HepG2 (cell line): ENCODE measurements around the gene ARL9. TPM values are rescaled to one million over a fixed set of nuclear protein-coding genes. Genes with fewer than 3 reads are reported as not detected.

ENCODE experiments used
- GRHL1 ChIP-seq: sonication (generic); formaldehyde crosslinking; conservative IDR thresholded peaks from 2 replicates; pipeline ENCODE4 v1.8.0; 2022; ENCODE audit warnings: missing genetic modification reagents
- RFXANK ChIP-seq: IDR thresholded peaks from 2 replicates; pipeline ENCODE4 v1.6.1; 2016
- ZBTB38 ChIP-seq: sonication (generic); formaldehyde crosslinking; IDR thresholded peaks from 2 replicates; pipeline ENCODE4 v1.5.1; 2020; ENCODE audit warnings: mild to moderate bottlenecking, missing genetic modification reagents
- ZNF224 ChIP-seq: sonication (generic); formaldehyde crosslinking; IDR thresholded peaks from 2 replicates; pipeline ENCODE4 v1.5.0; 2020; ENCODE audit warnings: mild to moderate bottlenecking, missing genetic modification reagents
- ZNF609 ChIP-seq: sonication (generic); formaldehyde crosslinking; IDR thresholded peaks from 2 replicates; pipeline ENCODE4 v1.4.0; 2020; ENCODE audit warnings: mild to moderate bottlenecking, missing genetic modification reagents, borderline replicate concordance
- ZNF687 ChIP-seq: sonication (generic); formaldehyde crosslinking; IDR thresholded peaks from 2 replicates; pipeline ENCODE4 v1.5.1; 2020; ENCODE audit warnings: mild to moderate bottlenecking, missing genetic modification reagents, moderate library complexity
- ZNF772 ChIP-seq: sonication (generic); formaldehyde crosslinking; IDR thresholded peaks from 2 replicates; pipeline ENCODE4 v1.5.0; 2020; ENCODE audit warnings: mild to moderate bottlenecking, missing genetic modification reagents
- ZNF883 ChIP-seq: sonication (generic); formaldehyde crosslinking; IDR thresholded peaks from 2 replicates; pipeline ENCODE4 v1.5.1; 2020; ENCODE audit warnings: mild to moderate bottlenecking, missing genetic modification reagents; ENCODE audit errors: not compliant biosample characterization
- polyA plus RNA-seq, 8 experiments: library from polyadenylated mRNA; depleted of rRNA in 3 of 8; stranded (reverse) in 7 of 8; unstranded in 1 of 8; fragments of >200 nt; fragmentation: Illumina TruSeq in 4 of 8; extraction: Trizol in 4 of 8; gene quantifications; 2 replicates each; pipeline versions ENCODE4 v1.2.1 to v1.2.3, GENCODE V29; 2011 to 2016; ENCODE audit warnings: low read depth in 4 of 8, missing spikeins in 1 of 8, mixed read lengths in 1 of 8; ENCODE audit not compliant: insufficient read depth in 1 of 8
- total RNA-seq, 5 experiments: library from RNA; depleted of rRNA; stranded (reverse); fragments of >200 nt; fragmentation: Illumina TruSeq; extraction: Trizol; gene quantifications; 2 replicates each; pipeline ENCODE4 v1.2.3, GENCODE V29; 2016; ENCODE audit warnings: low read depth in 1 of 5
- TF ChIP-seq, protein P1 (sequence below): sonication (generic); formaldehyde crosslinking; IDR thresholded peaks from one replicate; pipeline ENCODE4 v1.5.1; 2020; ENCODE audit warnings: mild to moderate bottlenecking, missing genetic modification reagents; ENCODE audit errors: not compliant biosample characterization

Gene ARL9
- total and polyA plus RNA-seq, 2 of the 13 experiments (the other 11 are each of a cell fraction or from before 2014, with no cell fraction given) = not detected

DNA sequence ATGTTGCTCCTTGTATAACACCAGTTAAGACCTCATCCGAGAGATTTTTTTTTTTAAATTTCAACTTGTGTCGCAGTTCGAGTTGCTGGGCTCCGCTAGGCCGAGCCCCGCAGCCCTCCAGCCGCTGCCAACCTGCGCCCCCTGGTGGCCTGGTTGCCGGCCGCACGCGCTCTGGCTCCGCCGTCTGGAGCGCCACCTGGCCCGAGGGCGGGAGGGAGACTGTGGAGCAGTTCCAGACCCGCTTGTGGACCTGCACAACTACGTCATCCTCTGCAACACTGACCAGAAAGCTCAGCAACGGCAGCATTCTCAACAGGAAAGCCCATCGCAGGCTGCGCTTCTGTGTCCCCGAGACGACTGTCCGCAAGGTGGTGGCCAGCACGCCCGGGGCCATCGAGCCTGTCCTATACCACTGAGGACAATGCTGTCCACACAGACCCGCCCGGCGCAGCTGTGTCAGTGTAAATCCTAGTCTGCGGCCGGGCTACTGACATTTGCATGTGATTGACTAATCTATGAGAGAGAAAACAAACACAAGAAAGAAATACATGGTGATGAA is 39.1 kb downstream of the ARL9 start (continued):
- TF ChIP-seq ZNF687 (CRISPR knock-in tag) (peak; percentile 88), RFXANK (CRISPR knock-in tag) (0 out of 2 replicates have a peak, but pooled peaks have one; percentile 35), GRHL1 (CRISPR knock-in tag) (no peak), ZNF609 (no peak), ZNF772 (CRISPR knock-in tag) (0 out of 2 replicates have a peak, but pooled peaks have one; percentile 37), ZNF883 (no peak), ZNF224 (CRISPR knock-in tag) (no peak), ZBTB38 (CRISPR knock-in tag) (peak; percentile 68; the same call in 1 of the 2 replicates)
- TF ChIP-seq, protein P1, sequence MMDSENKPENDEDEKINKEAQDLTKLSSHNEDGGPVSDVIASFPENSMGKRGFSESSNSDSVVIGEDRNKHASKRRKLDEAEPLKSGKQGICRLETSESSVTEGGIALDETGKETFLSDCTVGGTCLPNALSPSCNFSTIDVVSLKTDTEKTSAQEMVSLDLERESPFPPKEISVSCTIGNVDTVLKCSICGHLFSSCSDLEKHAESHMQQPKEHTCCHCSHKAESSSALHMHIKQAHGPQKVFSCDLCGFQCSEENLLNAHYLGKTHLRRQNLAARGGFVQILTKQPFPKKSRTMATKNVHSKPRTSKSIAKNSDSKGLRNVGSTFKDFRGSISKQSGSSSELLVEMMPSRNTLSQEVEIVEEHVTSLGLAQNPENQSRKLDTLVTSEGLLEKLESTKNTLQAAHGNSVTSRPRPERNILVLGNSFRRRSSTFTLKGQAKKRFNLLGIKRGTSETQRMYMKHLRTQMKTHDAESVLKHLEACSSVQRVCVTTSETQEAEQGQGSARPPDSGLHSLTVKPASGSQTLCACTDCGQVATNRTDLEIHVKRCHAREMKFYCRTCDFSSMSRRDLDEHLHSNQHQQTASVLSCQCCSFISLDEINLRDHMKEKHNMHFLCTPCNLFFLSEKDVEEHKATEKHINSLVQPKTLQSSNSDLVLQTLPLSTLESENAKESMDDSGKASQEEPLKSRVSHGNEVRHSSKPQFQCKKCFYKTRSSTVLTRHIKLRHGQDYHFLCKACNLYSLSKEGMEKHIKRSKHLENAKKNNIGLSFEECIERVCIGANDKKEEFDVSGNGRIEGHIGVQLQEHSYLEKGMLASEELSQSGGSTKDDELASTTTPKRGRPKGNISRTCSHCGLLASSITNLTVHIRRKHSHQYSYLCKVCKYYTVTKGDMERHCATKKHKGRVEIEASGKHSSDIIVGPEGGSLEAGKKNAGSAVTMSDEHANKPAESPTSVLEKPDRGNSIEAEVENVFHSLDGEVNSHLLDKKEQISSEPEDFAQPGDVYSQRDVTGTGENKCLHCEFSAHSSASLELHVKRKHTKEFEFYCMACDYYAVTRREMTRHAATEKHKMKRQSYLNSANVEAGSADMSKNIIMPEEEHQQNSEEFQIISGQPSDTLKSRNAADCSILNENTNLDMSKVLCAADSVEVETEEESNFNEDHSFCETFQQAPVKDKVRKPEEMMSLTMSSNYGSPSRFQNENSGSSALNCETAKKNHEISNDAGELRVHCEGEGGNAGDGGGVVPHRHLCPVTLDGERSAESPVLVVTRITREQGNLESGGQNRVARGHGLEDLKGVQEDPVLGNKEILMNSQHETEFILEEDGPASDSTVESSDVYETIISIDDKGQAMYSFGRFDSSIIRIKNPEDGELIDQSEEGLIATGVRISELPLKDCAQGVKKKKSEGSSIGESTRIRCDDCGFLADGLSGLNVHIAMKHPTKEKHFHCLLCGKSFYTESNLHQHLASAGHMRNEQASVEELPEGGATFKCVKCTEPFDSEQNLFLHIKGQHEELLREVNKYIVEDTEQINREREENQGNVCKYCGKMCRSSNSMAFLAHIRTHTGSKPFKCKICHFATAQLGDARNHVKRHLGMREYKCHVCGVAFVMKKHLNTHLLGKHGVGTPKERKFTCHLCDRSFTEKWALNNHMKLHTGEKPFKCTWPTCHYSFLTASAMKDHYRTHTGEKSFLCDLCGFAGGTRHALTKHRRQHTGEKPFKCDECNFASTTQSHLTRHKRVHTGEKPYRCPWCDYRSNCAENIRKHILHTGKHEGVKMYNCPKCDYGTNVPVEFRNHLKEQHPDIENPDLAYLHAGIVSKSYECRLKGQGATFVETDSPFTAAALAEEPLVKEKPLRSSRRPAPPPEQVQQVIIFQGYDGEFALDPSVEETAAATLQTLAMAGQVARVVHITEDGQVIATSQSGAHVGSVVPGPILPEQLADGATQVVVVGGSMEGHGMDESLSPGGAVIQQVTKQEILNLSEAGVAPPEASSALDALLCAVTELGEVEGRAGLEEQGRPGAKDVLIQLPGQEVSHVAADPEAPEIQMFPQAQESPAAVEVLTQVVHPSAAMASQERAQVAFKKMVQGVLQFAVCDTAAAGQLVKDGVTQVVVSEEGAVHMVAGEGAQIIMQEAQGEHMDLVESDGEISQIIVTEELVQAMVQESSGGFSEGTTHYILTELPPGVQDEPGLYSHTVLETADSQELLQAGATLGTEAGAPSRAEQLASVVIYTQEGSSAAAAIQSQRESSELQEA (CRISPR knock-in tag) = peak; percentile 30
